Endothelial cell of umbilical vein (primary cell): ENCODE data around the gene FREM1. TPM values are rescaled to one million over a fixed set of nuclear protein-coding genes. Genes with fewer than 3 reads are reported as not detected.

Experiments used
- BruUV-seq: library from RNA; stranded (reverse); fragments of 400-500 nt; replicated peaks from 2 replicates; lab custom pipeline; 2021; lab: Mats Ljungman, UMichigan
- CTCF ChIA-PET: fragments of 300-600, 350-600 bp; sonication (Branson Sonifier 250); formaldehyde crosslinking; loops from one replicate; lab custom pipeline; 2021; ENCODE audit warnings: antibody characterized with exemption, inconsistent platforms; lab: Charles Lee
- POLR2A ChIA-PET: fragments of 300-600, 350-600 bp; sonication (Branson Sonifier 250); formaldehyde crosslinking; loops from one replicate; lab custom pipeline; 2021; ENCODE audit warnings: antibody characterized with exemption, inconsistent platforms; lab: Charles Lee
- DNase-seq: peaks from one replicate; pipeline ENCODE4 v3.0.0-alpha.2; 2011; ENCODE audit warnings: low read depth, low spot score
- FAIRE-seq: peaks from 2 replicates; lab custom pipeline; 2011; peaks lifted over from hg19 to GRCh38; lab: Jason Lieb, UNC
- H2AFZ ChIP-seq: 2 replicates; pipeline ENCODE4 v1.6.0; 2012; ENCODE audit warnings: low read depth, low read length, control low read depth, inconsistent platforms
- H3K27ac ChIP-seq: 2 replicates; pipeline ENCODE4 v1.5.1; 2011; ENCODE audit warnings: low read depth, mild to moderate bottlenecking, control low read depth, low read length, moderate library complexity; ENCODE audit not compliant: insufficient read depth
- H3K27me3 ChIP-seq, 2 experiments: 2 replicates each; pipeline versions ENCODE4 v1.6.0 to v1.6.1; 2011; ENCODE audit warnings: low read length in 2 of 2, mixed read lengths in 1 of 2; ENCODE audit not compliant: control insufficient read depth in 2 of 2, insufficient read depth in 2 of 2
- H3K36me3 ChIP-seq, 2 experiments: 2 replicates in 1 of 2; 3 replicates in 1 of 2; pipeline ENCODE4 v1.5.1; 2011; ENCODE audit warnings: low read length in 2 of 2, mild to moderate bottlenecking in 1 of 2, moderate library complexity in 1 of 2; ENCODE audit not compliant: control insufficient read depth in 2 of 2, insufficient read depth in 2 of 2; ENCODE audit errors: extremely low read depth in 1 of 2
- H3K4me1 ChIP-seq: 3 replicates; pipeline ENCODE4 v1.5.1; 2011; ENCODE audit warnings: mild to moderate bottlenecking, low read length; ENCODE audit not compliant: control insufficient read depth, insufficient read depth; ENCODE audit errors: extremely low read depth
- H3K4me2 ChIP-seq: 2 replicates; pipeline ENCODE4 v1.6.1; 2011; ENCODE audit warnings: low read length, control low read depth, mixed read lengths; ENCODE audit not compliant: insufficient read depth
- H3K4me3 ChIP-seq, 3 experiments: fragments of 200-600 bp in 1 of 3; sonication (generic), shearing (Covaris generic) in 1 of 3; replicated peaks in 1 of 3; 2 replicates each; pipeline ENCODE4 v1.5.1; 2011 to 2016; ENCODE audit warnings: control low read depth in 3 of 3, low read length in 3 of 3, mild to moderate bottlenecking in 2 of 3, inconsistent platforms in 1 of 3, low read depth in 1 of 3, moderate library complexity in 1 of 3; ENCODE audit not compliant: insufficient read depth in 1 of 3
- H3K79me2 ChIP-seq: 2 replicates; pipeline ENCODE4 v1.6.0; 2012; ENCODE audit warnings: low read length, inconsistent platforms; ENCODE audit not compliant: control insufficient read depth, insufficient read depth
- H3K9ac ChIP-seq: replicated peaks from 2 replicates; pipeline ENCODE3; 2011; ENCODE audit warnings: low read length, control low read depth; ENCODE audit not compliant: insufficient read depth; ENCODE audit errors: extremely low read depth
- H3K9me1 ChIP-seq: replicated peaks from 3 replicates; pipeline ENCODE4 v1.6.0; 2011; ENCODE audit warnings: mild to moderate bottlenecking, low read length; ENCODE audit not compliant: control insufficient read depth, insufficient read depth; ENCODE audit errors: extremely low read depth
- H3K9me3 ChIP-seq: replicated peaks from 2 replicates; pipeline ENCODE4 v1.5.1; 2012; ENCODE audit warnings: low read length, inconsistent platforms; ENCODE audit not compliant: control insufficient read depth, insufficient read depth
- H4K20me1 ChIP-seq: replicated peaks from 2 replicates; pipeline ENCODE3; 2011; ENCODE audit warnings: mild to moderate bottlenecking, low read length; ENCODE audit not compliant: control insufficient read depth, insufficient read depth; ENCODE audit errors: extremely low read depth
- EZH2 ChIP-seq: IDR thresholded peaks from 2 replicates; pipeline ENCODE4 v1.6.1; 2012; ENCODE audit warnings: borderline replicate concordance, low read depth, mild to moderate bottlenecking, moderate library complexity, low read length, inconsistent platforms; ENCODE audit not compliant: severe bottlenecking
- FOS ChIP-seq: IDR thresholded peaks from 2 replicates; pipeline ENCODE4 v1.6.1; 2011; ENCODE audit warnings: mild to moderate bottlenecking, low read length, moderate library complexity, borderline replicate concordance; ENCODE audit not compliant: insufficient read depth
- GATA2 ChIP-seq: IDR thresholded peaks from 2 replicates; pipeline ENCODE4 v1.7.0; 2011; ENCODE audit warnings: low read depth, mild to moderate bottlenecking, moderate library complexity, mixed read lengths, low read length; ENCODE audit not compliant: insufficient read length, insufficient read depth
- JUN ChIP-seq: IDR thresholded peaks from 2 replicates; pipeline ENCODE4 v1.6.1; 2011; ENCODE audit warnings: borderline replicate concordance, low read depth; ENCODE audit not compliant: insufficient read length, insufficient read depth
- MYC ChIP-seq: IDR thresholded peaks from one replicate; pipeline ENCODE4 v1.6.1; 2011; ENCODE audit warnings: mild to moderate bottlenecking, low read depth, low read length
- POLR2A ChIP-seq: IDR thresholded peaks from 2 replicates; pipeline ENCODE4 v1.6.1; 2012; ENCODE audit warnings: low read depth, mild to moderate bottlenecking, control low read depth, low read length
- POLR2AphosphoS5 ChIP-seq: IDR thresholded peaks from 2 replicates; pipeline ENCODE4 v1.6.1; 2012; ENCODE audit warnings: low read depth, mild to moderate bottlenecking, control low read depth, low read length, moderate library complexity; ENCODE audit not compliant: insufficient read depth
- dilution Hi-C: fragments of 300-500 bp; cut with MboI; formaldehyde crosslinking; loops from one replicate; pipeline ENCODE4 v1.15.0; 2019; ENCODE audit warnings: low sequenced_read_pairs; ENCODE audit not compliant: extremely low pct_ligation_motif_present
- intact Hi-C: fragments of 100-400 bp; cut with micrococcal nuclease; formaldehyde crosslinking; loops from one replicate; pipeline ENCODE4 v1.10.0; 2022
- polyA plus RNA-seq, 4 experiments: library from polyadenylated mRNA; depleted of rRNA in 3 of 4; stranded (reverse) in 3 of 4; unstranded in 1 of 4; fragments of >200 nt; gene quantifications; 2 replicates each; pipeline versions ENCODE4 v1.2.1 to v1.2.3, GENCODE V29; 2011 to 2012; ENCODE audit warnings: missing spikeins in 1 of 4
- total RNA-seq: library from RNA; stranded (reverse); gene quantifications from 2 replicates; pipeline ENCODE4 v1.2.3, GENCODE V29; 2021
- TF ChIP-seq, protein P1 (sequence below), 2 donors: IDR thresholded peaks; 1 replicate in 1 of 2; 2 replicates in 1 of 2; pipeline ENCODE4 v1.5.1; 2011; ENCODE audit warnings: low read length in 2 of 2, mild to moderate bottlenecking in 2 of 2, moderate library complexity in 2 of 2, control low read depth in 1 of 2, inconsistent platforms in 1 of 2, low read depth in 1 of 2; ENCODE audit not compliant: insufficient read depth in 1 of 2; ENCODE audit errors: extremely low read depth in 1 of 2
- TF ChIP-seq, protein P2 (sequence below): IDR thresholded peaks from 2 replicates; pipeline ENCODE4 v1.6.1; 2011; ENCODE audit not compliant: insufficient read depth, insufficient read length

FREM1 gene
- total and polyA plus RNA-seq, 2 donors (not counting 3 experiments of a cell fraction or from before 2014, with no cell fraction given), result 0.10 to 0.29 TPM

DNA sequence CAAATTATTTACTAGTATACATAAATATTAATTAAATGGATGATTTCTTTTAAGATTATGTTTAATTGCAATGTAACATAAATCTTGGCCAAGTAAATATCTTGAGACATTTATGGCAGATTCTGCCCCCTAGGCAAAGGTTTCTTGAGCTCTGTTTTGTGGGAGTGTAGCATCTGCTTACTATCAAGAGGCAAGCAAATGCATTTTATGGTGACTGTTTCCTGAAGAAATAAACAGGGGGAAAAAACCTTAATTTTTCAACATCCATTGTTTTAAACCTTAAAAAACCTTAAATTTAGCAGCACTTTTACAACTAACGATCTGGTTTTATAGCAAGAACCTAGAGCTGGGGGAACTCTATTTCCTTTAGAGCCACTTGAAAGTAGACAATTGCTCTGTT lies 25.7 kb upstream of the FREM1 start:
- DNase-seq, result no peak
- ChIA-PET CTCF (interaction anchor here (1.7 kb wide), 1 partner anchor 9 kb away, joined by 3 read pairs; no protein-coding TSS in a partner anchor), POLR2A (no interaction called here)
- FAIRE-seq, result no peak
- Histone ChIP-seq H3K79me2 (no peaks in the 10 kb centered on the region), H3K36me3 (no peaks in the 10 kb centered on the region), H3K27ac (no peak overlapping the region), H2AFZ (no peak overlapping the region), H3K9ac (no peak overlapping the region), H4K20me1 (no peaks in the 10 kb centered on the region), H3K4me1 (no peaks in the 10 kb centered on the region), H3K9me3 (no peaks in the 10 kb centered on the region), H3K4me2 (no peak overlapping the region), H3K9me1 (no peaks in the 10 kb centered on the region), H3K27me3 (no peaks in the 10 kb centered on the region), H3K4me3 (no peak overlapping the region)
- intact Hi-C loops (no loop called here), dilution Hi-C loops (no loop called here)
- BruUV-seq, result no TSS peak
- no peak for TF ChIP-seq POLR2AphosphoS5
- TF ChIP-seq POLR2A, result no peak
- TF ChIP-seq MYC, result no peak
- no peak for TF ChIP-seq JUN

DNA sequence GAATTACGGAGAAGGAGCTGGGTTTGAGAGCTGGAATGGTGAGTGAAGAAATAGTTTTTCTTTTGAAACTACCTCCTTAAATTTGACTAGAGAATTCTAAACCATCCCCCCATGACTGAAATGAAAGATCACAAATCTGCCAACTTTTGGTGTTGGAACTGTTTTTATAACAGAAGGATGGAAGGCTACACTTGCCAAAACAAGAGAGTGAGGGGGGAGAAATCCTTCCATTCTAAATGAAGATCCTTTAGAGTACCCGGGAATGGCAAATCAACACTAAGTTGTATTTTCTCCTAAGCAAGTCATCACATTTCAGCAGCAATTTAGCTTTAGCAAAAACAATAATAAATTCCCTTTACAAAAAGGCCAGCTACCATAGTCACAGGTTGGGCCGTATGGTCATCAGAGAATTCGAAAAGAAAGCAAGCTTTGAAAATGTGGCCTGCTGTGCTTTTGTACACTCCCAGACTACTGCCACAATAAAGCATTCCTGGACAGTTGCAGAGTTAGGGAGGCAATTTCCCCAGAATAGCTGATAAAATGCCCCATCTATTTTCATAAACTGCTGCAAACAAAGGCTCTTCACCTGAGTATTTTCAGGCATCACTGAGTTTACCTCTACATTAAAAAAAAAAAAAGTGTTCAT lies 25.0 kb upstream of the FREM1 start:
- H3K79me2 ChIP-seq, result no peaks in the 10 kb centered on the region
- H3K9ac ChIP-seq, result no peak overlapping the region
- no peak overlapping the region for H3K27ac ChIP-seq
- ChIA-PET CTCF (interaction anchor here (1.2 to 1.7 kb wide), 2 partner anchors 9 to 11 kb away, joined by 3 read pairs; no protein-coding TSS in a partner anchor), POLR2A (no interaction called here)
- dilution Hi-C loops, result no loop called here
- no peaks in the 10 kb centered on the region for H3K9me3 ChIP-seq
- TF ChIP-seq FOS, result no peak
- no peak for TF ChIP-seq EZH2
- no peak for TF ChIP-seq POLR2A
- TF ChIP-seq MYC, result no peak
- TF ChIP-seq GATA2, result no peak
- TF ChIP-seq JUN, result no peak
- TF ChIP-seq, protein P1, sequence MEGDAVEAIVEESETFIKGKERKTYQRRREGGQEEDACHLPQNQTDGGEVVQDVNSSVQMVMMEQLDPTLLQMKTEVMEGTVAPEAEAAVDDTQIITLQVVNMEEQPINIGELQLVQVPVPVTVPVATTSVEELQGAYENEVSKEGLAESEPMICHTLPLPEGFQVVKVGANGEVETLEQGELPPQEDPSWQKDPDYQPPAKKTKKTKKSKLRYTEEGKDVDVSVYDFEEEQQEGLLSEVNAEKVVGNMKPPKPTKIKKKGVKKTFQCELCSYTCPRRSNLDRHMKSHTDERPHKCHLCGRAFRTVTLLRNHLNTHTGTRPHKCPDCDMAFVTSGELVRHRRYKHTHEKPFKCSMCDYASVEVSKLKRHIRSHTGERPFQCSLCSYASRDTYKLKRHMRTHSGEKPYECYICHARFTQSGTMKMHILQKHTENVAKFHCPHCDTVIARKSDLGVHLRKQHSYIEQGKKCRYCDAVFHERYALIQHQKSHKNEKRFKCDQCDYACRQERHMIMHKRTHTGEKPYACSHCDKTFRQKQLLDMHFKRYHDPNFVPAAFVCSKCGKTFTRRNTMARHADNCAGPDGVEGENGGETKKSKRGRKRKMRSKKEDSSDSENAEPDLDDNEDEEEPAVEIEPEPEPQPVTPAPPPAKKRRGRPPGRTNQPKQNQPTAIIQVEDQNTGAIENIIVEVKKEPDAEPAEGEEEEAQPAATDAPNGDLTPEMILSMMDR (IDR thresholded peaks at IDR 0.05; ENCODE audit: extremely low read depth in 1 of 2, insufficient read depth in 1 of 2, low read depth in 1 of 2, low read length in 2 of 2), result no peak
- TF ChIP-seq, protein P2, sequence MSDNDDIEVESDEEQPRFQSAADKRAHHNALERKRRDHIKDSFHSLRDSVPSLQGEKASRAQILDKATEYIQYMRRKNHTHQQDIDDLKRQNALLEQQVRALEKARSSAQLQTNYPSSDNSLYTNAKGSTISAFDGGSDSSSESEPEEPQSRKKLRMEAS, result no peak
- no peak for TF ChIP-seq POLR2AphosphoS5
- H3K4me1 ChIP-seq, result no peaks in the 10 kb centered on the region
- no peak overlapping the region for H3K4me3 ChIP-seq
- intact Hi-C loops, result no loop called here
- H3K27me3 ChIP-seq, result no peaks in the 10 kb centered on the region
- H2AFZ ChIP-seq, result no peak overlapping the region
- FAIRE-seq, result no peak
- no peaks in the 10 kb centered on the region for H3K36me3 ChIP-seq
- H3K9me1 ChIP-seq, result no peaks in the 10 kb centered on the region
- no peaks in the 10 kb centered on the region for H4K20me1 ChIP-seq
- no TSS peak for BruUV-seq
- DNase-seq, result no peak
- H3K4me2 ChIP-seq, result no peak overlapping the region
